Progenitor cell of endocrine pancreas (in vitro differentiated cells): ENCODE data around the gene LCN10. TPM values are rescaled to one million over a fixed set of nuclear protein-coding genes. Genes with fewer than 3 reads are reported as not detected.

Experiments
- DNase-seq: peaks from one replicate; pipeline ENCODE4 v3.0.0; 2021; ENCODE audit warnings: low spot score; ENCODE audit not compliant: unreplicated experiment
- H3K27ac Mint-ChIP-seq: 2 replicates; pipeline ENCODE4 v1.8.0; 2021; ENCODE audit warnings: mild to moderate bottlenecking, moderate library complexity, mixed read lengths
- H3K27me3 Mint-ChIP-seq: 2 replicates; pipeline ENCODE4 v1.8.0; 2021; ENCODE audit warnings: mixed read lengths
- H3K36me3 Mint-ChIP-seq: 2 replicates; pipeline ENCODE4 v1.8.0; 2022; ENCODE audit warnings: mixed read lengths; ENCODE audit not compliant: insufficient read depth
- H3K4me1 Mint-ChIP-seq: 2 replicates; pipeline ENCODE4 v1.8.0; 2021; ENCODE audit warnings: low read depth, mixed read lengths
- H3K4me3 Mint-ChIP-seq: 2 replicates; pipeline ENCODE4 v1.8.0; 2021; ENCODE audit warnings: low read depth, mild to moderate bottlenecking, moderate library complexity, mixed read lengths
- H3K9me3 Mint-ChIP-seq: 2 replicates; pipeline ENCODE4 v1.8.0; 2021; ENCODE audit warnings: low read depth, mixed read lengths
- CTCF ChIP-seq: fragments of 200-600 bp; sonication (generic); IDR thresholded peaks from one replicate; pipeline ENCODE4 v1.5.0; 2021; ENCODE audit warnings: antibody characterized with exemption, mild to moderate bottlenecking; ENCODE audit not compliant: unreplicated experiment
- total RNA-seq: library from RNA; stranded (reverse); gene quantifications from 2 replicates; pipeline ENCODE4 v1.2.1, GENCODE V29; 2021

LCN10 gene
- total RNA-seq, 1 donor from 2014 or later, result not detected

GRCh38 chr9:136740491-136740890, 2.2 kb downstream of the LCN10 start:
- no peaks in the 10 kb centered on the region for H3K4me1 Mint-ChIP-seq
- TF ChIP-seq CTCF, result no peak
- H3K9me3 Mint-ChIP-seq, result no peaks in the 10 kb centered on the region
- H3K27ac Mint-ChIP-seq, result no peak overlapping the region
- no peak for DNase-seq
- peaks cover 18% of the 10 kb centered on the region for H3K27me3 Mint-ChIP-seq
- no peaks in the 10 kb centered on the region for H3K36me3 Mint-ChIP-seq
- H3K4me3 Mint-ChIP-seq, result no peak overlapping the region

GRCh38 chr9:136740069-136740468, 2.7 kb downstream of the LCN10 start:
- Mint-ChIP-seq H3K27ac (no peak overlapping the region), H3K36me3 (no peaks in the 10 kb centered on the region), H3K9me3 (no peaks in the 10 kb centered on the region), H3K4me3 (no peak overlapping the region), H3K27me3 (peaks cover 18% of the 10 kb centered on the region), H3K4me1 (no peaks in the 10 kb centered on the region)
- TF ChIP-seq CTCF, result no peak
- DNase-seq, result no peak

- no peaks in the 10 kb centered on the region for H3K9me3 Mint-ChIP-seq
- H3K4me3 Mint-ChIP-seq, result no peak overlapping the region
These were observed 3.2 kb downstream of the LCN10 start for GRCh38 chr9:136739509-136739908.

GRCh38 chr9:136738960-136739359, 3.8 kb downstream of the LCN10 start:
- H3K36me3 Mint-ChIP-seq, result no peaks in the 10 kb centered on the region
- H3K9me3 Mint-ChIP-seq, result no peaks in the 10 kb centered on the region
- no peaks in the 10 kb centered on the region for H3K4me1 Mint-ChIP-seq
- H3K27me3 Mint-ChIP-seq, result peaks cover 18% of the 10 kb centered on the region
- TF ChIP-seq CTCF, result no peak
- DNase-seq, result no peak
- no peak overlapping the region for H3K27ac Mint-ChIP-seq
- no peak overlapping the region for H3K4me3 Mint-ChIP-seq

More at GRCh38 chr9:136739509-136739908, 3.2 kb downstream of the LCN10 start:
- TF ChIP-seq CTCF, result no peak
- Mint-ChIP-seq H3K27ac (no peak overlapping the region), H3K4me1 (no peaks in the 10 kb centered on the region), H3K27me3 (peaks cover 18% of the 10 kb centered on the region), H3K36me3 (no peaks in the 10 kb centered on the region)
- DNase-seq, result no peak

- TF ChIP-seq CTCF, result no peak
- H3K27me3 Mint-ChIP-seq, result peaks cover 23% of the 10 kb centered on the region
- H3K27ac Mint-ChIP-seq, result no peak overlapping the region
- H3K36me3 Mint-ChIP-seq, result no peaks in the 10 kb centered on the region
- H3K4me1 Mint-ChIP-seq, result peaks cover 1% of the 10 kb centered on the region
- no peak overlapping the region for H3K4me3 Mint-ChIP-seq
- no peaks in the 10 kb centered on the region for H3K9me3 Mint-ChIP-seq
- no peak for DNase-seq
These were observed 6.8 kb downstream of the LCN10 start for GRCh38 chr9:136735812-136736480.
